GM12878 (cell line): ENCODE measurements around the gene MYO9B. TPM values are rescaled to one million over a fixed set of nuclear protein-coding genes. Genes with fewer than 3 reads are reported as not detected.

Experiments
- ATAC-seq: fragments of 200-7000 bp; cut with Tn5 transposase; 3 replicates; pipeline ENCODE4 v1.9.1; 2020; ENCODE audit warnings: mild to moderate bottlenecking, moderate library complexity
- BruUV-seq: library from RNA; stranded (reverse); fragments of 400-500 nt; replicated peaks from 2 replicates; lab custom pipeline; 2021; lab: Mats Ljungman, UMichigan
- CTCF ChIA-PET: fragments of 300-600 bp; sonication (Branson Sonifier 250); formaldehyde crosslinking; extraction: SDS; loops from one replicate; lab custom pipeline; 2021; ENCODE audit warnings: inconsistent platforms; lab: Yijun Ruan, JAX
- POLR2A ChIA-PET: fragments of 350-600 bp; formaldehyde crosslinking; extraction: SDS; loops from one replicate; lab custom pipeline; 2021; ENCODE audit warnings: inconsistent platforms; lab: Charles Lee
- RAD21 ChIA-PET: fragments of 300-600 bp; sonication (Branson Sonifier 250); formaldehyde crosslinking; loops from one replicate; lab custom pipeline; 2023; ENCODE audit warnings: antibody characterized with exemption; ENCODE audit not compliant: unreplicated experiment; lab: Charles Lee
- SMC1A ChIA-PET: fragments of 300-600 bp; sonication (Branson Sonifier 250); formaldehyde crosslinking; loops from one replicate; lab custom pipeline; 2023; ENCODE audit not compliant: unreplicated experiment, uncharacterized antibody; lab: Charles Lee
- DNase-seq: peaks from one replicate; pipeline ENCODE4 v3.0.0-alpha.2; 2011; ENCODE audit warnings: low read depth, low spot score
- FAIRE-seq: peaks from 3 replicates; lab custom pipeline; 2011; peaks lifted over from hg19 to GRCh38; lab: Jason Lieb, UNC
- H2AFZ ChIP-seq: 2 replicates; pipeline ENCODE4 v1.6.0; 2011; ENCODE audit warnings: low read depth, low read length, control low read depth; ENCODE audit not compliant: control insufficient read depth
- H3K27ac ChIP-seq: 2 replicates; pipeline ENCODE4 v1.5.1; 2011; ENCODE audit warnings: control low read depth; ENCODE audit not compliant: control insufficient read depth, insufficient read depth
- H3K27me3 ChIP-seq, 2 experiments: replicated peaks in 1 of 2; 2 replicates each; pipeline versions ENCODE4 v1.6.0 to v1.6.1; 2011; ENCODE audit warnings: low read length in 1 of 2; ENCODE audit not compliant: control insufficient read depth in 2 of 2, insufficient read depth in 2 of 2
- H3K36me3 ChIP-seq, 2 experiments: 2 replicates each; pipeline ENCODE4 v1.5.1; 2011; ENCODE audit warnings: low read length in 1 of 2; ENCODE audit not compliant: control insufficient read depth in 2 of 2, insufficient read depth in 2 of 2
- H3K4me1 ChIP-seq: 2 replicates; pipeline ENCODE4 v1.6.1; 2011; ENCODE audit warnings: mild to moderate bottlenecking, low read length, moderate library complexity, mixed read lengths; ENCODE audit not compliant: control insufficient read depth, insufficient read depth
- H3K4me2 ChIP-seq: 2 replicates; pipeline ENCODE4 v1.6.0; 2011; ENCODE audit warnings: control low read depth; ENCODE audit not compliant: control insufficient read depth, insufficient read depth
- H3K4me3 ChIP-seq: fragments of 200-600 bp; sonication (generic); 2 replicates; pipeline ENCODE4 v1.5.1; 2016
- H3K79me2 ChIP-seq: 2 replicates; pipeline ENCODE4 v1.6.0; 2011; ENCODE audit warnings: low read length; ENCODE audit not compliant: control insufficient read depth, insufficient read depth
- H3K9ac ChIP-seq: 2 replicates; pipeline ENCODE4 v1.8.0; 2011; ENCODE audit warnings: low read length, control low read depth, mixed read lengths; ENCODE audit not compliant: control insufficient read depth, insufficient read depth
- H3K9me3 ChIP-seq: replicated peaks from 3 replicates; pipeline ENCODE4 v1.5.1; 2011; ENCODE audit warnings: mild to moderate bottlenecking, low read length; ENCODE audit not compliant: control insufficient read depth, insufficient read depth
- H4K20me1 ChIP-seq: 2 replicates; pipeline ENCODE4 v1.6.0; 2011; ENCODE audit not compliant: control insufficient read depth, insufficient read depth
- ASH2L ChIP-seq: fragments of 300-600, 200-600 bp; sonication (generic); IDR thresholded peaks from 2 replicates; pipeline ENCODE4 v1.6.1; 2017; ENCODE audit warnings: low read depth, mild to moderate bottlenecking, borderline replicate concordance
- EZH2 ChIP-seq: IDR thresholded peaks from 2 replicates; pipeline ENCODE4 v1.6.1; 2012; ENCODE audit warnings: low read depth, mild to moderate bottlenecking, control low read depth, inconsistent platforms, low read length, borderline replicate concordance; ENCODE audit not compliant: control insufficient read depth
- HDAC6 ChIP-seq: fragments of 200-600 bp; sonication (generic); IDR thresholded peaks from one replicate; pipeline ENCODE4 v1.8.0; 2017; ENCODE audit warnings: antibody characterized with exemption; ENCODE audit not compliant: unreplicated experiment
- KAT2A ChIP-seq: conservative IDR thresholded peaks from 2 replicates; pipeline ENCODE4 v1.6.1; 2011; ENCODE audit warnings: low read depth, low read length; ENCODE audit not compliant: control insufficient read depth
- NBN ChIP-seq: fragments of 450-650 bp; IDR thresholded peaks from 2 replicates; pipeline ENCODE4 v1.6.1; 2016
- NFIC ChIP-seq: IDR thresholded peaks from 2 replicates; pipeline ENCODE4 v1.6.1; 2012; ENCODE audit warnings: low read depth, mild to moderate bottlenecking, inconsistent platforms, low read length, moderate library complexity
- NFYA ChIP-seq: IDR thresholded peaks from 2 replicates; pipeline ENCODE4 v1.6.1; 2011; ENCODE audit warnings: low read depth, mild to moderate bottlenecking, low read length, improper control_type of control experiment, borderline replicate concordance
- NRF1 ChIP-seq: conservative IDR thresholded peaks from 2 replicates; pipeline ENCODE4 v1.6.1; 2011; ENCODE audit warnings: mild to moderate bottlenecking, low read depth, low read length, improper control_type of control experiment
- RELA ChIP-seq: fragments of 450-650 bp; IDR thresholded peaks from 2 replicates; pipeline ENCODE4 v1.8.0; 2014; ENCODE audit warnings: borderline replicate concordance; ENCODE audit not compliant: partially characterized antibody
- SMARCA5 ChIP-seq: fragments of 450-650 bp; IDR thresholded peaks from 2 replicates; pipeline ENCODE4 v1.6.1; 2017; ENCODE audit warnings: mild to moderate bottlenecking
- USF2 ChIP-seq: IDR thresholded peaks from 2 replicates; pipeline ENCODE4 v1.6.1; 2011; ENCODE audit warnings: low read depth, low read length, improper control_type of control experiment, borderline replicate concordance
- YBX1 ChIP-seq: fragments of 450-650 bp; IDR thresholded peaks from 2 replicates; pipeline ENCODE4 v1.6.1; 2016; ENCODE audit warnings: antibody characterized with exemption
- ZNF384 ChIP-seq: IDR thresholded peaks from 2 replicates; pipeline ENCODE4 v1.6.1; 2012; ENCODE audit warnings: low read depth, mild to moderate bottlenecking, low read length, improper control_type of control experiment, borderline replicate concordance
- ZZZ3 ChIP-seq: IDR thresholded peaks from 2 replicates; pipeline ENCODE4 v1.6.1; 2011; ENCODE audit warnings: low read depth; ENCODE audit not compliant: control insufficient read depth, insufficient read length
- WGBS: methylation state at CpG from one replicate; pipeline ENCODE4 v1.1.6; 2016; ENCODE audit warnings: low lambda C conversion rate; ENCODE audit not compliant: insufficient replicate concordance, insufficient coverage; ENCODE audit errors: missing lambda C conversion rate; 5-methylcytosine and 5-hydroxymethylcytosine counted together
- in situ Hi-C: fragments of 300-500 bp; cut with MboI; formaldehyde crosslinking; loops from 9 replicates; pipeline ENCODE4 v1.14.3; 2018; ENCODE audit warnings: mixed read lengths
- intact Hi-C: fragments of 100-400 bp; cut with micrococcal nuclease; formaldehyde crosslinking; loops from one replicate; pipeline ENCODE4 v1.14.2; 2022; ENCODE audit not compliant: unreplicated experiment
- polyA plus RNA-seq, 11 experiments: library from polyadenylated mRNA; depleted of rRNA in 4 of 11; unstranded in 6 of 11; stranded (reverse) in 5 of 11; fragments of >200 nt; fragmentation: Nextera tagmentation in 4 of 11; fragmentation: Illumina TruSeq in 1 of 11; extraction: Ambion mirVana in 4 of 11; extraction: Trizol in 1 of 11; gene quantifications; 1 replicate in 1 of 11; 2 replicates in 10 of 11; pipeline versions ENCODE4 v1.2.1 to v1.2.3, GENCODE V29; 2011 to 2016; ENCODE audit warnings: inconsistent platforms in 2 of 11, missing spikeins in 2 of 11, low read depth in 1 of 11
- total RNA-seq, 4 experiments: library from RNA; depleted of rRNA in 3 of 4; stranded (reverse); fragments of >200 nt in 3 of 4; fragmentation: Illumina TruSeq in 1 of 4; extraction: Trizol in 1 of 4; gene quantifications; 2 replicates each; pipeline versions ENCODE4 v1.2.1 to v1.2.3, GENCODE V29; 2013 to 2021
- TF ChIP-seq, protein P1 (sequence below): IDR thresholded peaks from 2 replicates; pipeline ENCODE4 v1.6.1; 2012; ENCODE audit warnings: low read depth, low read length, improper control_type of control experiment

The MYO9B gene
- total and polyA plus RNA-seq, 10 of the 15 experiments (the other 5 are each of a cell fraction or from before 2014, with no cell fraction given): 5.4 to 165 (median 45.8) TPM

- WGBS: 33% methylated on average over 4 of the region's 4 CpGs
- no peak for TF ChIP-seq USF2
- TF ChIP-seq SMARCA5: no peak
- no peak for TF ChIP-seq NBN
- TF ChIP-seq RELA: no peak
- no peak for TF ChIP-seq NRF1
- no peak for TF ChIP-seq KAT2A
- no peak for TF ChIP-seq EZH2
- no peak for TF ChIP-seq ZNF384
- no peak for TF ChIP-seq NFIC
- no peak for TF ChIP-seq ASH2L
- no peak for TF ChIP-seq ZZZ3
- no peak for TF ChIP-seq NFYA
- TF ChIP-seq HDAC6: no peak
- TF ChIP-seq YBX1: no peak
- TF ChIP-seq, protein P1, sequence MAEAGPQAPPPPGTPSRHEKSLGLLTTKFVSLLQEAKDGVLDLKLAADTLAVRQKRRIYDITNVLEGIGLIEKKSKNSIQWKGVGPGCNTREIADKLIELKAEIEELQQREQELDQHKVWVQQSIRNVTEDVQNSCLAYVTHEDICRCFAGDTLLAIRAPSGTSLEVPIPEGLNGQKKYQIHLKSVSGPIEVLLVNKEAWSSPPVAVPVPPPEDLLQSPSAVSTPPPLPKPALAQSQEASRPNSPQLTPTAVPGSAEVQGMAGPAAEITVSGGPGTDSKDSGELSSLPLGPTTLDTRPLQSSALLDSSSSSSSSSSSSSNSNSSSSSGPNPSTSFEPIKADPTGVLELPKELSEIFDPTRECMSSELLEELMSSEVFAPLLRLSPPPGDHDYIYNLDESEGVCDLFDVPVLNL: no peak
- CTCF ChIA-PET: no interaction called here
Observed at GRCh38 chr19:17036640-17037039, 38.9 kb upstream of the MYO9B start.

More at GRCh38 chr19:17036640-17037039, 38.9 kb upstream of the MYO9B start:
- POLR2A ChIA-PET: no interaction called here
- in situ Hi-C loops: no loop called here
- FAIRE-seq (no peak), ATAC-seq (no peak), DNase-seq (no peak)
- Histone ChIP-seq H3K27me3 (no peaks in the 10 kb centered on the region), H3K9me3 (no peaks in the 10 kb centered on the region), H3K4me1 (no peaks in the 10 kb centered on the region), H4K20me1 (no peaks in the 10 kb centered on the region), H3K4me3 (no peak overlapping the region), H2AFZ (no peak overlapping the region), H3K79me2 (no peaks in the 10 kb centered on the region), H3K9ac (no peak overlapping the region), H3K36me3 (no peaks in the 10 kb centered on the region; a peak in 1 of 4 replicates), H3K4me2 (no peak overlapping the region), H3K27ac (no peak overlapping the region)
- RAD21 ChIA-PET: no interaction called here
- intact Hi-C loops: no loop called here
- BruUV-seq: no TSS peak
- SMC1A ChIA-PET: no interaction called here
